HG03064 (cell line): ENCODE results near the gene OTOF.

Experiments
- ATAC-seq: cut with Tn5 transposase; IDR thresholded peaks from one replicate; pipeline ENCODE4 v1.9.1; 2021; ENCODE audit warnings: low read depth; ENCODE audit not compliant: unreplicated experiment

The OTOF gene

GRCh38 chr2:26421961-26422360, 56.0 kb downstream of the OTOF start:
- no peak for ATAC-seq

GRCh38 chr2:26414311-26414710, 63.6 kb downstream of the OTOF start:
- ATAC-seq: no peak

- ATAC-seq: no peak
Measured at GRCh38 chr2:26412091-26412673, 65.7 kb downstream of the OTOF start.

GRCh38 chr2:26411419-26411818, 66.5 kb downstream of the OTOF start:
- no peak for ATAC-seq

GRCh38 chr2:26410764-26411243, 67.1 kb downstream of the OTOF start:
- no peak for ATAC-seq

GRCh38 chr2:26409785-26410184, 68.1 kb downstream of the OTOF start:
- no peak for ATAC-seq

- no peak for ATAC-seq
Measured at GRCh38 chr2:26407526-26407925, 70.4 kb downstream of the OTOF start.
